AG09319 (cell line): ENCODE measurements around the gene DEFB123.

ENCODE experiments used
- DNase-seq: peaks from one replicate; pipeline ENCODE4 v3.0.0-alpha.2; 2010; ENCODE audit warnings: low read depth; ENCODE audit errors: extremely low read depth
- TF ChIP-seq, protein P1 (sequence below): IDR thresholded peaks from 2 replicates; pipeline ENCODE4 v1.5.1; 2011; ENCODE audit warnings: low read depth, mild to moderate bottlenecking, inconsistent platforms, low read length, moderate library complexity

The DEFB123 gene

DNA sequence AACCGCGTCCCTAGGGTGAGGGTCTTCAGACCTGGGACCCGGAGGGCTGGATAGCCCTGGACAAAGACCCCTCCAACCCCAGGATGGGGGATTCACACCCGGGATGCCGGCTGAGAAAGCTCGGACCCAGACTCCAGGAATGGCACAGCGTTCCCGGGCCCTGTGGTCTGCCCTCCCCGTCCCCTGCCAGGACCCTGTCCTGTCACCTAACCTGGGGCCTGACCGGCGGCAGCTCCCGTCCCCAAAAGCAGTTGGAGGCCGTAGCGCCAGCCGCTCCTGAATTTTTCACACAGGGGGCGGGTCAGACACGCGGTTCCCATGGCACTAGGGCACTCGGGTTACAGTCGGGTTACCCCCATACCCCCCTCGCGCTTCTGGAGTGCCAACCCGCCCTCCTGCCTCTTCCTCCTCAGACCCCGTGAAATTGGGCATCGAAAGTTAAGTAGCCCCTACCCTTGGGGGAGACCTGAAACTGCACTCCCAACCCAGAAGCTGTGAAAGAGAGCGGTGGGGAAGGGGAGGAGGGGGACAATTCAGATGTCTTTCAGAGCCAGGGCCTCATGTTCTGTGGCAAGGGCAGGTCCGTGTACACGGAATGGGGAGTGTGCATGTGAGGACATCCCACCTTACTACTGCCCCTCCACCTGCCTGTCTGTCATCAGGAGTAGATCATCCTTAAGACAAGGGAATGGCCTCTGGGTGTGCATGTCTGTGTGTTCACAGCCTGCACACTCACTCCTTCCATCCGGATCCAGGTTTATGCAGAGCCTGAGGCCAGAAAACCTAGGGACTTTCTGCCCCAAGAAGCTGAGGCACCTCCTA is 35.3 kb downstream of the DEFB123 start:
- DNase-seq: no peak
- TF ChIP-seq, protein P1, sequence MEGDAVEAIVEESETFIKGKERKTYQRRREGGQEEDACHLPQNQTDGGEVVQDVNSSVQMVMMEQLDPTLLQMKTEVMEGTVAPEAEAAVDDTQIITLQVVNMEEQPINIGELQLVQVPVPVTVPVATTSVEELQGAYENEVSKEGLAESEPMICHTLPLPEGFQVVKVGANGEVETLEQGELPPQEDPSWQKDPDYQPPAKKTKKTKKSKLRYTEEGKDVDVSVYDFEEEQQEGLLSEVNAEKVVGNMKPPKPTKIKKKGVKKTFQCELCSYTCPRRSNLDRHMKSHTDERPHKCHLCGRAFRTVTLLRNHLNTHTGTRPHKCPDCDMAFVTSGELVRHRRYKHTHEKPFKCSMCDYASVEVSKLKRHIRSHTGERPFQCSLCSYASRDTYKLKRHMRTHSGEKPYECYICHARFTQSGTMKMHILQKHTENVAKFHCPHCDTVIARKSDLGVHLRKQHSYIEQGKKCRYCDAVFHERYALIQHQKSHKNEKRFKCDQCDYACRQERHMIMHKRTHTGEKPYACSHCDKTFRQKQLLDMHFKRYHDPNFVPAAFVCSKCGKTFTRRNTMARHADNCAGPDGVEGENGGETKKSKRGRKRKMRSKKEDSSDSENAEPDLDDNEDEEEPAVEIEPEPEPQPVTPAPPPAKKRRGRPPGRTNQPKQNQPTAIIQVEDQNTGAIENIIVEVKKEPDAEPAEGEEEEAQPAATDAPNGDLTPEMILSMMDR: no peak

- TF ChIP-seq, protein P1: no peak
- no peak for DNase-seq
Observed at GRCh38 chr20:31476294-31476585, 35.8 kb downstream of the DEFB123 start.

GRCh38 chr20:31476643-31477215 is 36.3 kb downstream of the DEFB123 start:
- TF ChIP-seq, protein P1: no peak
- DNase-seq: no peak

DNA sequence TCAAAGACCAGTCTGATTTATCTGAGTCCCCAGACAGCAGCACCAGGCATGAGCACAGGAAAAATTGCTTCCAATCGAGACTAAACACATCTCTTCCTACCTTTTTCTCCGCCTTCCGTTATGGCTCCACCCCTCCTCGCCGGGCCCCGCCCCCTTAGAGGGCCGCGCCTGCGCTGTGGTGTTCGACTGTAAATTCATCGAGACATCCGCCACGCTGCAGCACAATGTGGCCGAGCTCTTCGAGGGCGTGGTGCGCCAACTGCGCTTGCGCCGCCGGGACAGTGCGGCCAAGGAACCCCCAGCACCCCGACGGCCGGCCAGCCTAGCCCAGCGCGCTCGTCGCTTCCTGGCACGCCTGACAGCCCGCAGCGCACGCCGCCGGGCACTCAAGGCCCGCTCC is 43.6 kb downstream of the DEFB123 start:
- TF ChIP-seq, protein P1: no peak
- DNase-seq: no peak

- DNase-seq: no peak
Observed at GRCh38 chr20:31485450-31486339, 45.3 kb downstream of the DEFB123 start.

DNA sequence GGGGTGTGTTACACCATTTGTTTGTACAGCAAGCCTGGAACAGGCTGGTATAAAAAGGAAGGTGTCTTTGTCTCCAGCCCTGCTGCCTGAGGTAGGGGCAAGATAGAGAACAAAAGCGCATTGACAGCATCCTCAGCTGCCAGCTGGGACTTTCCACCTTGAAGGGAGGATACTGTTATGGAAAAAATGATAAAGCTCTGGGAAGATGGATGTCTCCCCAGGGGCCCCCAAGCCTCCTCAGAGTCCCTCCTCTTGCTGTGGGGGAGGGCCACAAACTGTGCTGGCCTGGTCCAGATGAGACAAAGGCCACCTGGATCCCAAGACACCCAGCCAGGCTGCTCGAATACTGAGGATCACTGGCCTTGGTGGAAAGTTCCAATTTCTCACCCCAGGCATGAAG is 47.7 kb downstream of the DEFB123 start:
- no peak for DNase-seq
- TF ChIP-seq, protein P1: no peak

More at GRCh38 chr20:31485450-31486339, 45.3 kb downstream of the DEFB123 start:
- TF ChIP-seq, protein P1: no peak

DNA sequence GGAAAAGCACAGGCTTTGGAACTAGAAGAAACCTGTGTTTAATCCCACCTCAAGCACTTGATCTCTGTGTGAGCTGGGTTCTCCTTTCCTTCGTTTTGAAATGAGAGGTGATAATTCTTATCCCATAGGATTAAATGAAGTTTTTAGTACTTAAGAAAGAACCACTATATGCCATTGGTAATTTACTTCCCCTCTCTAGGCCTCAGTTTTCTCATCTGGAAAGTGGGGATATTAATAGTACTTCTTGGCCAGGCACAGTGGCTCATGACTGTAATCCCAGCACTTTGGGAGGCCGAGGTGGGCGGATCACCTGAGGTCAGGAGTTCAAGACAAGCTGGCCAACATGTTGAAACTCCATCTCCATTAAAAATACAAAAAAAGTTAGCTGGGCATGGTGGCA is 48.7 kb downstream of the DEFB123 start:
- no peak for DNase-seq
- TF ChIP-seq, protein P1: no peak
